H1 (cell line): ENCODE data around the gene FANCM. TPM values are rescaled to one million over a fixed set of nuclear protein-coding genes. Genes with fewer than 3 reads are reported as not detected.

Experiments
- CHD1 ChIP-seq: IDR thresholded peaks from 2 replicates; pipeline ENCODE4 v1.6.1; 2012; ENCODE audit warnings: low read depth, low read length, improper control_type of control experiment
- FOSL1 ChIP-seq: IDR thresholded peaks from 2 replicates; pipeline ENCODE4 v1.6.1; 2011; ENCODE audit warnings: mild to moderate bottlenecking, low read depth, low read length, moderate library complexity; ENCODE audit not compliant: insufficient read depth
- PHF8 ChIP-seq: fragments of 200-600 bp; sonication (generic); conservative IDR thresholded peaks from 2 replicates; pipeline ENCODE4 v1.7.1; 2012; ENCODE audit warnings: low read depth, mild to moderate bottlenecking, inconsistent platforms, low read length, moderate library complexity
- polyA plus RNA-seq, 7 experiments: library from polyadenylated mRNA; depleted of rRNA in 3 of 7; stranded (reverse) in 5 of 7; unstranded in 2 of 7; fragments of >200 nt in 5 of 7; fragments of 200-250 nt in 2 of 7; gene quantifications; 1 replicate in 5 of 7; 2 replicates in 1 of 7; 4 replicates in 1 of 7; pipeline versions ENCODE4 v1.2.1 to v1.2.3, GENCODE V29; 2011 to 2013; ENCODE audit warnings: missing spikeins in 2 of 7, mixed read lengths in 2 of 7
- total RNA-seq: library from RNA; stranded (reverse); fragmentation: NEBNext Ultra II Directional; extraction: Animal tissue kit (Norgen Biotek cat#: 25700); gene quantifications from 2 replicates; pipeline ENCODE4 v1.2.1, GENCODE V29; 2021
- TF ChIP-seq, protein P1 (sequence below): IDR thresholded peaks from 2 replicates; pipeline ENCODE4 v1.6.1; 2011; ENCODE audit warnings: low read length, improper control_type of control experiment

FANCM gene
- total and polyA plus RNA-seq, 2 of the 8 experiments (the other 6 are each of a cell fraction or from before 2014, with no cell fraction given), result 3.2 to 10.5 TPM

DNA sequence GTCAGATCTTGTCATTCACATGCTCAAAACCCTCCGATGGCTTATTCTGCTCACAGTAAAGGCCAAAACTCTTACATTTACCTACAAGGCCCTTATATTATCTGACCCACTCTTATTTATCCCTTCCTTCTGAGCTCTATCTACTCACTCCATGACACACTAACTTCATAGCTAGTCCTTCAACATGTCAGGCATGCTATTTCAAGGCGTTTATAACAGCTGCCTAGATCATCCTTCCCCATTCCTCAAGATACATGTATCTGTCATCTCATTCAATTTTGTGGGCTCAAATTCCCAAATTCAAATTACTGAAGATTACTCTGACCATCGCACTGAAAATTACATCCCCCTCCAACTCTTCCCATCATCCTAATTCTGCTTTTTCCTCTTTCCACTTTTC is 110.4 kb downstream of the FANCM start (continued):
- TF ChIP-seq, protein P1, sequence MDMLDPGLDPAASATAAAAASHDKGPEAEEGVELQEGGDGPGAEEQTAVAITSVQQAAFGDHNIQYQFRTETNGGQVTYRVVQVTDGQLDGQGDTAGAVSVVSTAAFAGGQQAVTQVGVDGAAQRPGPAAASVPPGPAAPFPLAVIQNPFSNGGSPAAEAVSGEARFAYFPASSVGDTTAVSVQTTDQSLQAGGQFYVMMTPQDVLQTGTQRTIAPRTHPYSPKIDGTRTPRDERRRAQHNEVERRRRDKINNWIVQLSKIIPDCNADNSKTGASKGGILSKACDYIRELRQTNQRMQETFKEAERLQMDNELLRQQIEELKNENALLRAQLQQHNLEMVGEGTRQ, result no peak
- TF ChIP-seq FOSL1, result no peak
- TF ChIP-seq PHF8, result no peak
- no peak for TF ChIP-seq CHD1
- TF ChIP-seq, all 59 proteins: peak for 0
